Measurements from ENCODE around the gene AKAP7. TPM values are rescaled to one million over a fixed set of nuclear protein-coding genes. Genes with fewer than 3 reads are reported as not detected.
"Not testable (repeated sequence)": the region's sequence is repeated elsewhere in the genome, so short reads cannot be mapped to it uniquely, and the experiment has no call there.

Gene AKAP7
- total RNA-seq, 5 donors from 2014 or later (not counting 1 experiment from before 2014, with no cell fraction given), result 9.4 to 14.0 (median 11.5) TPM

DNA sequence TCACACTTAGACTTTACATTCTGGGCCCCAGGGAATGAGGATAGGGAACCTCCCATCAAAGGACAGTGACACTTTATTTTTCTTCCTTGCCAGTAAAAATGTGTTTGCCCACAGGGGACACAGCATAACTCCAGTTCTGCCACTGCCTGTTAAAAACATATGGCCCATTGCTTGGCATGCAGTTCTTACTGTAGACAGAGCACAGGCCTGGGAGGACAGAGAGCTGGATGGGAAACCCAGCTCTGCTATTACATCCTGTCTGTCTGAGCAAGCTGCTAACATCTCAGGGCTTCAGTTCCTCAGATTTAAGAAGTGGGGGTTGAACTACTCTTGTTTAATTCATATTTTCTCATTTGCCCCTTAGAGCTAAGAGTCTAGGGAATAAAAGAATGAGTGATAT lies 120.2 kb downstream of the AKAP7 start:
- H3K4me3 Mint-ChIP-seq, result no peak overlapping the region
- ATAC-seq (replicated peaks in 1 of 4), result peak; percentile 80 to 82 (median 82)

GRCh38 chr6:131255911-131256310 lies 120.6 kb downstream of the AKAP7 start:
- CTCF ChIA-PET, result no interaction called here
- Histone ChIP-seq H3K4me3 (ENCODE audit: control insufficient read depth in 1 of 2, extremely low read depth in 1 of 2, low read length in 1 of 2) (no peak overlapping the region), H3K4me1 (ENCODE audit: control insufficient read depth in 1 of 2, extremely low read depth in 1 of 2, insufficient read depth in 2 of 2, low read length in 2 of 2) (peaks cover 3 to 22% of the 10 kb centered on the region in 2 experiments), H3K9me3 (no peaks in the 10 kb centered on the region), H3K36me3 (ENCODE audit: control insufficient read depth in 2 of 2, extremely low read depth in 1 of 2, insufficient read depth in 1 of 2, low read length in 1 of 2) (no peaks in the 10 kb centered on the region), H3K27ac (ENCODE audit: low read length) (no peak overlapping the region), H3K27me3 (replicated peaks in 1 of 2; ENCODE audit: control insufficient read depth in 2 of 2, extremely low read depth in 1 of 2, insufficient read depth in 2 of 2, low read length in 1 of 2) (no peaks in the 10 kb centered on the region)
- H3K4me1 Mint-ChIP-seq, result peaks cover 41 to 56% (median 50%) of the 10 kb centered on the region in 3 donors
- H3K27ac Mint-ChIP-seq, result peak overlapping the region; percentile 50 to 65
- DNase-seq (no peak), ATAC-seq (replicated peaks in 1 of 4) (no peak)
- no peaks in the 10 kb centered on the region for H3K27me3 Mint-ChIP-seq
- POLR2A ChIA-PET, result no interaction called here
- H3K4me3 Mint-ChIP-seq, result no peak overlapping the region
- WGBS (ENCODE audit: insufficient coverage), result 100% methylated on average over 1 of the region's 2 CpGs
- H3K36me3 Mint-ChIP-seq, result peaks cover 34% of the 10 kb centered on the region
- peaks cover 0 to 8% (median 0%) of the 10 kb centered on the region in 3 donors for H3K9me3 Mint-ChIP-seq

More for the DNA sequence above, 120.2 kb downstream of the AKAP7 start:
- Histone ChIP-seq H3K9me3 (no peaks in the 10 kb centered on the region), H3K27me3 (replicated peaks in 1 of 2; ENCODE audit: control insufficient read depth in 2 of 2, extremely low read depth in 1 of 2, insufficient read depth in 2 of 2, low read length in 1 of 2) (no peaks in the 10 kb centered on the region), H3K4me3 (ENCODE audit: control insufficient read depth in 1 of 2, extremely low read depth in 1 of 2, low read length in 1 of 2) (no peak overlapping the region), H3K4me1 (ENCODE audit: control insufficient read depth in 1 of 2, extremely low read depth in 1 of 2, insufficient read depth in 2 of 2, low read length in 2 of 2) (peaks cover 3 to 26% of the 10 kb centered on the region in 2 experiments), H3K36me3 (ENCODE audit: control insufficient read depth in 2 of 2, extremely low read depth in 1 of 2, insufficient read depth in 1 of 2, low read length in 1 of 2) (no peaks in the 10 kb centered on the region), H3K27ac (ENCODE audit: low read length) (no peak overlapping the region)
- H3K4me1 Mint-ChIP-seq, result peaks cover 46 to 61% (median 54%) of the 10 kb centered on the region in 3 donors
- CTCF ChIA-PET, result no interaction called here
- H3K36me3 Mint-ChIP-seq, result peaks cover 32% of the 10 kb centered on the region
- H3K27me3 Mint-ChIP-seq, result no peaks in the 10 kb centered on the region
- POLR2A ChIA-PET, result no interaction called here
- peak in 7 of 35 experiments; percentile 3 to 35 (median 8) for DNase-seq
- peak overlapping the region; percentile 21 to 50 for H3K27ac Mint-ChIP-seq
- H3K9me3 Mint-ChIP-seq, result peaks cover 0 to 6% (median 0%) of the 10 kb centered on the region in 3 donors

- POLR2A ChIA-PET, result interaction anchor here in 1 of 2 donors (0.6 kb wide), 1 partner anchor 237 kb away, joined by 3 read pairs; no protein-coding TSS in a partner anchor
- CTCF ChIA-PET, result no interaction called here
These were observed 121.8 kb downstream of the AKAP7 start for GRCh38 chr6:131257104-131257503.

GRCh38 chr6:131258010-131258652 lies 122.9 kb downstream of the AKAP7 start:
- H3K36me3 Mint-ChIP-seq, result peaks cover 44% of the 10 kb centered on the region
- H3K27me3 Mint-ChIP-seq, result no peaks in the 10 kb centered on the region
- Histone ChIP-seq H3K4me3 (ENCODE audit: control insufficient read depth in 1 of 2, extremely low read depth in 1 of 2, low read length in 1 of 2) (no peak overlapping the region), H3K27me3 (replicated peaks in 1 of 2; ENCODE audit: control insufficient read depth in 2 of 2, extremely low read depth in 1 of 2, insufficient read depth in 2 of 2, low read length in 1 of 2) (no peaks in the 10 kb centered on the region), H3K36me3 (ENCODE audit: control insufficient read depth in 2 of 2, extremely low read depth in 1 of 2, insufficient read depth in 1 of 2, low read length in 1 of 2) (peaks cover 0 to 2% of the 10 kb centered on the region in 2 donors), H3K4me1 (ENCODE audit: control insufficient read depth in 1 of 2, extremely low read depth in 1 of 2, insufficient read depth in 2 of 2, low read length in 2 of 2) (peaks cover 3 to 12% of the 10 kb centered on the region in 2 experiments), H3K9me3 (no peaks in the 10 kb centered on the region), H3K27ac (ENCODE audit: low read length) (no peak overlapping the region)
- H3K9me3 Mint-ChIP-seq, result peaks cover 0 to 12% (median 3%) of the 10 kb centered on the region in 3 donors
- H3K4me1 Mint-ChIP-seq, result peaks cover 24 to 38% (median 33%) of the 10 kb centered on the region in 3 donors
- H3K4me3 Mint-ChIP-seq, result no peak overlapping the region
- CTCF ChIA-PET, result no interaction called here
- DNase-seq (no peak), ATAC-seq (replicated peaks in 1 of 4) (no peak)
- POLR2A ChIA-PET, result interaction anchor here (0.5 to 0.6 kb wide), 3 partner anchors 18 to 236 kb away, joined by 3 read pairs; no protein-coding TSS in a partner anchor
- H3K27ac Mint-ChIP-seq, result peak overlapping the region in 1 of 2 donors; percentile 54
- no CpG with 5 or more reads among the region's 2 CpGs for WGBS (ENCODE audit: insufficient coverage)

More at GRCh38 chr6:131257104-131257503, 121.8 kb downstream of the AKAP7 start:
- H3K27ac ChIP-seq (ENCODE audit: low read length), result no peak overlapping the region
- no peaks in the 10 kb centered on the region for H3K9me3 ChIP-seq
- H3K4me3 ChIP-seq (ENCODE audit: control insufficient read depth in 1 of 2, extremely low read depth in 1 of 2, low read length in 1 of 2), result no peak overlapping the region
- Mint-ChIP-seq H3K27ac (peak overlapping the region; percentile 52 to 54), H3K9me3 (peaks cover 0 to 12% (median 3%) of the 10 kb centered on the region in 3 donors), H3K27me3 (no peaks in the 10 kb centered on the region), H3K36me3 (peaks cover 41% of the 10 kb centered on the region), H3K4me3 (no peak overlapping the region), H3K4me1 (peaks cover 31 to 45% (median 38%) of the 10 kb centered on the region in 3 donors)
- DNase-seq (no peak), ATAC-seq (replicated peaks in 1 of 4) (no peak)
- H3K36me3 ChIP-seq (ENCODE audit: control insufficient read depth in 2 of 2, extremely low read depth in 1 of 2, insufficient read depth in 1 of 2, low read length in 1 of 2), result no peaks in the 10 kb centered on the region
- H3K27me3 ChIP-seq (replicated peaks in 1 of 2; ENCODE audit: control insufficient read depth in 2 of 2, extremely low read depth in 1 of 2, insufficient read depth in 2 of 2, low read length in 1 of 2), result no peaks in the 10 kb centered on the region
- WGBS (ENCODE audit: insufficient coverage), result 100% methylated on average over 2 of the region's 2 CpGs
- H3K4me1 ChIP-seq (ENCODE audit: control insufficient read depth in 1 of 2, extremely low read depth in 1 of 2, insufficient read depth in 2 of 2, low read length in 2 of 2), result peaks cover 3 to 14% of the 10 kb centered on the region in 2 experiments

GRCh38 chr6:131258816-131259476 lies 123.7 kb downstream of the AKAP7 start:
- Histone ChIP-seq H3K27ac (ENCODE audit: low read length) (no peak overlapping the region), H3K4me1 (ENCODE audit: control insufficient read depth in 1 of 2, extremely low read depth in 1 of 2, insufficient read depth in 2 of 2, low read length in 2 of 2) (peaks cover 3 to 10% of the 10 kb centered on the region in 2 experiments), H3K4me3 (ENCODE audit: control insufficient read depth in 1 of 2, extremely low read depth in 1 of 2, low read length in 1 of 2) (no peak overlapping the region), H3K36me3 (ENCODE audit: control insufficient read depth in 2 of 2, extremely low read depth in 1 of 2, insufficient read depth in 1 of 2, low read length in 1 of 2) (peaks cover 0 to 2% of the 10 kb centered on the region in 2 donors), H3K27me3 (replicated peaks in 1 of 2; ENCODE audit: control insufficient read depth in 2 of 2, extremely low read depth in 1 of 2, insufficient read depth in 2 of 2, low read length in 1 of 2) (no peaks in the 10 kb centered on the region), H3K9me3 (no peaks in the 10 kb centered on the region)
- DNase-seq (no peak), ATAC-seq (replicated peaks in 1 of 4) (no peak)
- POLR2A ChIA-PET, result interaction anchor here in 1 of 2 donors (0.5 kb wide), 1 partner anchor 18 kb away, joined by 3 read pairs; no protein-coding TSS in a partner anchor
- Mint-ChIP-seq H3K27me3 (no peaks in the 10 kb centered on the region), H3K4me3 (no peak overlapping the region), H3K27ac (peak overlapping the region; percentile 65 to 70), H3K9me3 (peaks cover 0 to 12% (median 3%) of the 10 kb centered on the region in 3 donors), H3K4me1 (peaks cover 29 to 40% (median 33%) of the 10 kb centered on the region in 3 donors), H3K36me3 (peaks cover 43% of the 10 kb centered on the region)
- CTCF ChIA-PET, result interaction anchor here in 1 of 2 donors (0.8 kb wide), 1 partner anchor 24 kb away, joined by 3 read pairs; no protein-coding TSS in a partner anchor
- WGBS (ENCODE audit: insufficient coverage), result 67% methylated on average over 3 of the region's 4 CpGs

- H3K9me3 Mint-ChIP-seq, result peaks cover 0 to 12% (median 5%) of the 10 kb centered on the region in 3 donors
- H3K27me3 Mint-ChIP-seq; H3K4me1 ChIP-seq (ENCODE audit: control insufficient read depth in 1 of 2, extremely low read depth in 1 of 2, insufficient read depth in 2 of 2, low read length in 2 of 2); H3K27ac Mint-ChIP-seq; H3K27me3 ChIP-seq (replicated peaks in 1 of 2; ENCODE audit: control insufficient read depth in 2 of 2, extremely low read depth in 1 of 2, insufficient read depth in 2 of 2, low read length in 1 of 2); ATAC-seq (replicated peaks in 1 of 4); H3K4me3 ChIP-seq (ENCODE audit: control insufficient read depth in 1 of 2, extremely low read depth in 1 of 2, low read length in 1 of 2); POLR2A ChIA-PET; H3K36me3 ChIP-seq (ENCODE audit: control insufficient read depth in 2 of 2, extremely low read depth in 1 of 2, insufficient read depth in 1 of 2, low read length in 1 of 2); H3K9me3 ChIP-seq; DNase-seq; H3K27ac ChIP-seq (ENCODE audit: low read length); H3K4me3 Mint-ChIP-seq: not testable (repeated sequence)
- peaks cover 25 to 34% (median 32%) of the 10 kb centered on the region in 3 donors for H3K4me1 Mint-ChIP-seq
- H3K36me3 Mint-ChIP-seq, result peaks cover 53% of the 10 kb centered on the region
- CTCF ChIA-PET, result interaction anchor here in 1 of 2 donors (0.7 kb wide), 1 partner anchor 14 kb away, joined by 3 read pairs; no protein-coding TSS in a partner anchor
- WGBS (ENCODE audit: insufficient coverage), result no CpG with 5 or more reads among the region's 6 CpGs
These were observed 125.7 kb downstream of the AKAP7 start for GRCh38 chr6:131260960-131261359.

Data from T-cell (primary cell).